IMR-90 (cell line): Measurements from ENCODE around the gene TMEM181. TPM values are rescaled to one million over a fixed set of nuclear protein-coding genes. Genes with fewer than 3 reads are reported as not detected.

Source experiments
- ATAC-seq: fragments of 200-7000 bp; cut with Tn5 transposase; 2 replicates; pipeline ENCODE4 v1.9.1; 2020; ENCODE audit warnings: low read depth, mild to moderate bottlenecking, moderate library complexity
- BruUV-seq: library from RNA; stranded (reverse); fragments of 400-500 nt; replicated peaks from 2 replicates; lab custom pipeline; 2021; lab: Mats Ljungman, UMichigan
- CTCF ChIA-PET: fragments of 300-600 bp; formaldehyde crosslinking; extraction: SDS; loops from one replicate; lab custom pipeline; 2021; ENCODE audit warnings: antibody characterized with exemption; lab: Yijun Ruan, JAX
- POLR2A ChIA-PET: fragments of 300-600 bp; sonication (Branson Sonifier 250); formaldehyde crosslinking; loops from one replicate; lab custom pipeline; 2022; ENCODE audit warnings: antibody characterized with exemption; ENCODE audit not compliant: unreplicated experiment; lab: Charles Lee
- DNase-seq: peaks from one replicate; pipeline ENCODE4 v3.0.0; 2013
- H2AFZ ChIP-seq: replicated peaks from 2 replicates; pipeline ENCODE3; 2013; ENCODE audit warnings: low read length, mild to moderate bottlenecking; ENCODE audit not compliant: poor library complexity
- H2AK5ac ChIP-seq: 2 replicates; pipeline ENCODE4 v1.6.1; 2013; ENCODE audit warnings: low read depth, low read length, inconsistent platforms
- H2AK9ac ChIP-seq: replicated peaks from 2 replicates; pipeline ENCODE3; 2013; ENCODE audit warnings: mild to moderate bottlenecking, low read depth, low read length, moderate library complexity; ENCODE audit not compliant: poor library complexity
- H2BK120ac ChIP-seq: 2 replicates; pipeline ENCODE4 v1.6.1; 2013; ENCODE audit warnings: low read depth, low read length, inconsistent platforms
- H2BK15ac ChIP-seq: 3 replicates; pipeline ENCODE4 v1.6.1; 2013; ENCODE audit warnings: low read depth, low read length, inconsistent platforms
- H2BK20ac ChIP-seq: 2 replicates; pipeline ENCODE4 v1.6.1; 2013; ENCODE audit warnings: low read depth, mild to moderate bottlenecking, inconsistent platforms, low read length, moderate library complexity
- H2BK5ac ChIP-seq: 2 replicates; pipeline ENCODE4 v1.6.1; 2013; ENCODE audit warnings: mild to moderate bottlenecking, low read depth, low read length, inconsistent platforms; ENCODE audit not compliant: poor library complexity, severe bottlenecking
- H3K14ac ChIP-seq: replicated peaks from 2 replicates; pipeline ENCODE4 v1.6.1; 2013; ENCODE audit warnings: low read depth, low read length, inconsistent platforms
- H3K18ac ChIP-seq: 2 replicates; pipeline ENCODE4 v1.6.1; 2013; ENCODE audit warnings: low read depth, low read length, control low read depth
- H3K23ac ChIP-seq: 2 replicates; pipeline ENCODE4 v1.6.1; 2013; ENCODE audit warnings: low read depth, low read length, inconsistent platforms
- H3K27ac ChIP-seq: 2 replicates; pipeline ENCODE4 v1.5.1; 2013; ENCODE audit warnings: mild to moderate bottlenecking, control low read depth, low read length; ENCODE audit not compliant: insufficient read depth
- H3K27me3 ChIP-seq: 2 replicates; pipeline ENCODE4 v1.6.1; 2013; ENCODE audit warnings: low read length; ENCODE audit not compliant: control insufficient read depth, insufficient read depth
- H3K36me3 ChIP-seq: 2 replicates; pipeline ENCODE4 v1.6.1; 2013; ENCODE audit warnings: low read length, mixed read lengths; ENCODE audit not compliant: control insufficient read depth, insufficient read depth
- H3K4ac ChIP-seq: 2 replicates; pipeline ENCODE4 v1.6.1; 2013; ENCODE audit warnings: low read depth, low read length, inconsistent platforms
- H3K4me1 ChIP-seq: 2 replicates; pipeline ENCODE4 v1.6.1; 2013; ENCODE audit warnings: low read length, mixed read lengths; ENCODE audit not compliant: control insufficient read depth, insufficient read depth
- H3K4me2 ChIP-seq: 2 replicates; pipeline ENCODE4 v1.6.1; 2013; ENCODE audit warnings: low read depth, mild to moderate bottlenecking, control low read depth, low read length, moderate library complexity
- H3K4me3 ChIP-seq: 2 replicates; pipeline ENCODE4 v1.5.1; 2013; ENCODE audit warnings: low read depth, mild to moderate bottlenecking, control low read depth, low read length, moderate library complexity; ENCODE audit not compliant: insufficient read depth
- H3K56ac ChIP-seq: 2 replicates; pipeline ENCODE4 v1.6.1; 2013; ENCODE audit warnings: low read length, inconsistent platforms; ENCODE audit not compliant: insufficient read depth; ENCODE audit errors: extremely low read depth
- H3K79me1 ChIP-seq, 2 experiments: 2 replicates each; pipeline ENCODE4 v1.6.1; 2013; ENCODE audit warnings: low read length in 2 of 2, inconsistent platforms in 1 of 2, low read depth in 1 of 2
- H3K9ac ChIP-seq: 2 replicates; pipeline ENCODE4 v1.6.1; 2013; ENCODE audit warnings: low read depth, low read length, control low read depth
- H3K9me1 ChIP-seq: 2 replicates; pipeline ENCODE4 v1.6.1; 2013; ENCODE audit warnings: low read length, inconsistent platforms; ENCODE audit not compliant: insufficient read depth
- H3K9me3 ChIP-seq: 2 replicates; pipeline ENCODE4 v1.6.1; 2013; ENCODE audit warnings: low read length; ENCODE audit not compliant: control insufficient read depth, insufficient read depth
- H4K20me1 ChIP-seq: 2 replicates; pipeline ENCODE4 v1.6.1; 2013; ENCODE audit warnings: low read length, inconsistent platforms; ENCODE audit not compliant: insufficient read depth
- H4K5ac ChIP-seq: 2 replicates; pipeline ENCODE4 v1.6.1; 2013; ENCODE audit warnings: mild to moderate bottlenecking, low read depth, low read length, control low read depth
- H4K8ac ChIP-seq, 2 experiments: 2 replicates each; pipeline ENCODE4 v1.6.1; 2013; ENCODE audit warnings: low read depth in 2 of 2, low read length in 2 of 2, control low read depth in 1 of 2, inconsistent platforms in 1 of 2
- H4K91ac ChIP-seq: 2 replicates; pipeline ENCODE4 v1.6.1; 2013; ENCODE audit warnings: low read depth, low read length, inconsistent platforms; ENCODE audit not compliant: insufficient read depth
- ELK1 ChIP-seq: fragments of 150-350 bp; IDR thresholded peaks from 2 replicates; pipeline ENCODE4 v1.6.1; 2016; ENCODE audit warnings: low read depth, mild to moderate bottlenecking, low read length, moderate library complexity, borderline replicate concordance
- FOS ChIP-seq: fragments of 150-350 bp; IDR thresholded peaks from 2 replicates; pipeline ENCODE4 v1.6.1; 2016; ENCODE audit warnings: low read depth, low read length
- MXI1 ChIP-seq: IDR thresholded peaks from 2 replicates; pipeline ENCODE4 v1.6.1; 2012; ENCODE audit warnings: low read depth, mild to moderate bottlenecking, low read length, moderate library complexity, borderline replicate concordance
- NFE2L2 ChIP-seq: fragments of 150-350 bp; IDR thresholded peaks from 2 replicates; pipeline ENCODE4 v1.6.1; 2016; ENCODE audit warnings: low read depth, mild to moderate bottlenecking, low read length
- RFX5 ChIP-seq: IDR thresholded peaks from 2 replicates; pipeline ENCODE4 v1.8.0; 2012; ENCODE audit warnings: low read depth, mild to moderate bottlenecking, low read length, moderate library complexity
- USF2 ChIP-seq: fragments of 150-350 bp; IDR thresholded peaks from 2 replicates; pipeline ENCODE4 v1.6.1; 2017; ENCODE audit warnings: mild to moderate bottlenecking, antibody characterized with exemption, low read length, low read depth
- WGBS, 2 experiments: methylation state at CpG; one replicate each; pipeline versions ENCODE4 v1.1.5 to v1.1.7; 2013; ENCODE audit warnings: missing lambda C conversion rate in 2 of 2; ENCODE audit not compliant: insufficient read length in 1 of 2; ENCODE audit errors: extremely low coverage in 2 of 2; 5-methylcytosine and 5-hydroxymethylcytosine counted together
- dilution Hi-C: fragments of 300-500 bp; cut with HindIII; formaldehyde crosslinking; loops from one replicate; pipeline ENCODE4 v1.14.3; 2018; ENCODE audit warnings: low sequenced_read_pairs; ENCODE audit not compliant: unreplicated experiment
- in situ Hi-C: fragments of 300-500 bp; cut with MboI; formaldehyde crosslinking; loops from 3 replicates; pipeline ENCODE4 v1.14.3; 2019; ENCODE audit warnings: low sequenced_read_pairs, inconsistent platforms, mixed read lengths
- intact Hi-C: fragments of 100-400 bp; cut with micrococcal nuclease; formaldehyde crosslinking; loops from 2 replicates; pipeline ENCODE4 v1.10.0; 2022
- polyA plus RNA-seq, 3 experiments: library from polyadenylated mRNA; depleted of rRNA; stranded (reverse); fragments of >200 nt; gene quantifications; 2 replicates each; pipeline ENCODE4 v1.2.3, GENCODE V29; 2012; ENCODE audit warnings: low replicate concordance in 1 of 3
- total RNA-seq: library from RNA; depleted of rRNA; stranded (reverse); fragments of >200 nt; gene quantifications from 2 replicates; pipeline ENCODE4 v1.2.3, GENCODE V29; 2012

The TMEM181 gene
- total and polyA plus RNA-seq, 2 of the 4 experiments (the other 2 are of a cell fraction) = 22.8 to 27.8 TPM

GRCh38 chr6:158621694-158622544 is 62.0 kb downstream of the TMEM181 start:
- Histone ChIP-seq H3K23ac (no peak overlapping the region), H4K8ac (no peak overlapping the region), H3K9me3 (no peaks in the 10 kb centered on the region), H3K27ac (no peak overlapping the region), H3K4me1 (no peaks in the 10 kb centered on the region), H2AK9ac (no peak overlapping the region), H3K27me3 (no peaks in the 10 kb centered on the region), H4K91ac (no peak overlapping the region), H3K9ac (no peak overlapping the region), H2BK5ac (no peak overlapping the region), H2AK5ac (no peak overlapping the region), H4K5ac (no peak overlapping the region), H3K18ac (no peak overlapping the region), H3K9me1 (peaks cover 5% of the 10 kb centered on the region), H2BK20ac (no peak overlapping the region), H2BK120ac (no peak overlapping the region), H3K4me2 (no peak overlapping the region), H4K20me1 (no peaks in the 10 kb centered on the region), H3K14ac (no peak overlapping the region), H3K36me3 (peaks cover 38% of the 10 kb centered on the region), H3K56ac (no peak overlapping the region), H2AFZ (peak overlapping the region; percentile 46), H2BK15ac (no peak overlapping the region), H3K4me3 (no peak overlapping the region), H3K79me1 (peaks cover 11 to 29% of the 10 kb centered on the region in 2 experiments), H3K4ac (no peak overlapping the region)
- in situ Hi-C loops (no loop called here), dilution Hi-C loops (no loop called here), intact Hi-C loops (no loop called here)
- no peak for ATAC-seq
- ChIA-PET CTCF (interaction anchor here (1.2 kb wide), 1 partner anchor 401 kb away, joined by 5 read pairs; no protein-coding TSS in a partner anchor), POLR2A (no interaction called here)
- 100% methylated on average over 8 of the region's 25 CpGs; no CpG with 5 or more reads in 1 of the 2 experiments for WGBS, 2 experiments
- no peak for DNase-seq
- TF ChIP-seq NFE2L2 (no peak), USF2 (no peak), MXI1 (no peak), FOS (no peak), RFX5 (no peak), ELK1 (no peak)
- BruUV-seq = no TSS peak
